ENCODE results near the gene SYNGR3.
A peak's percentile ranks its signal among the peaks of the same experiment; 100 is the strongest.

SYNGR3 gene

GRCh38 chr16:2034696-2035430 lies 45.1 kb downstream of the SYNGR3 start:
- TF ChIP-seq CTCF (conservative IDR thresholded peaks at IDR 0.05; ENCODE audit: low read depth, low read length) = no peak
- no peak overlapping the region for H3K4me3 ChIP-seq (ENCODE audit: low read depth, low read length)
- DNase-seq (ENCODE audit: low read depth) = no peak

GRCh38 chr16:2035431-2036199 lies 45.8 kb downstream of the SYNGR3 start:
- TF ChIP-seq CTCF (conservative IDR thresholded peaks at IDR 0.05; ENCODE audit: low read depth, low read length) = no peak
- peak; percentile 92 for DNase-seq (ENCODE audit: low read depth)
- peak overlapping the region; percentile 28 for H3K4me3 ChIP-seq (ENCODE audit: low read depth, low read length)

- no peak for DNase-seq (ENCODE audit: low read depth)
- no peak for TF ChIP-seq CTCF (conservative IDR thresholded peaks at IDR 0.05; ENCODE audit: low read depth, low read length)
- no peak overlapping the region for H3K4me3 ChIP-seq (ENCODE audit: low read depth, low read length)
These were observed 46.6 kb downstream of the SYNGR3 start for GRCh38 chr16:2036200-2036966.

GRCh38 chr16:2037115-2037514 lies 47.3 kb downstream of the SYNGR3 start:
- no peak for TF ChIP-seq CTCF (conservative IDR thresholded peaks at IDR 0.05; ENCODE audit: low read depth, low read length)
- no peak for DNase-seq (ENCODE audit: low read depth)
- no peak overlapping the region for H3K4me3 ChIP-seq (ENCODE audit: low read depth, low read length)

GRCh38 chr16:2037647-2038381 lies 48.0 kb downstream of the SYNGR3 start:
- H3K4me3 ChIP-seq (ENCODE audit: low read depth, low read length) = no peak overlapping the region
- DNase-seq (ENCODE audit: low read depth) = no peak

More at GRCh38 chr16:2037647-2038381, 48.0 kb downstream of the SYNGR3 start:
- no peak for TF ChIP-seq CTCF (conservative IDR thresholded peaks at IDR 0.05; ENCODE audit: low read depth, low read length)
